GM18526 (cell line): ENCODE data around the gene DNAH12.

Experiments
- POLR2A ChIP-seq: IDR thresholded peaks from 3 replicates; pipeline ENCODE4 v1.6.1; 2011; ENCODE audit not compliant: insufficient read length; ENCODE audit errors: extremely low read depth

Gene DNAH12

DNA sequence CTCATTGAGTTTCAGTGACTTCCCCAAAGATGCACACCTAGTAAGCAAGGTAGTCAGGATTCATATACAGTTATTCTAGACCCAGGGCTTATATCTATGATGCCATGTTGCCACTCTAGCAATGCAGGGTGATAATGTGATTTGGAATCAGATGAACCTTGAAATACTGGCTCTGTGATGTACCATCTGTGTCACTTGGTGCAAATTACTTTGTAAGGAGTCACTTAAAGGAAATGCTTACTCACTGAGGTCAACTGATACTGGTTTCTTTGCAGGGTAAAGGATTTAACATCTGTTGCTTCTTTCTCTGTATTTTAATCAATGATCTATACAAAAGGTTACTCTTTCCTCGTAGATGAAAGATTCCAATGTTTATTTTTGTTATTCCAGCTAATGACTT is 262.4 kb downstream of the DNAH12 start:
- TF ChIP-seq POLR2A, result no peak

DNA sequence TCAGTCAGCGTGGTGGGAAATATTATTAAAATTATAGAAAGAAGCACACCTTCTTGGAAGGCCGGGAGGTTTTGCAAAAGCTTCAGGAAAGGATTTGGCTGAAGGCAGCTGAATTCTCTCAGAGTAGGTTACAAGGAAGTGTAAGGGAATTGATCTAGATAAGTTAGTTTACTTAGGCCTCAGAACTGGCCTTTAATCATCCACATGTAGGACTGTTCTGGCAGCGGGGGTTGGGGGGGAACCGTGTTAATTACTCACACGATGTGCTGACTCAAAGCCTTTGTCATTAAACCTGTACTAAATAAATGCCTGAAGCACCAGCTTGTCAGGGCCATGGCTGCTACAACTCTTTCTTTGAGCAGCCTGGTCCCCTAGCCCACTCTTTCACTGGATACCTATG is 264.5 kb downstream of the DNAH12 start:
- TF ChIP-seq POLR2A, result no peak

DNA sequence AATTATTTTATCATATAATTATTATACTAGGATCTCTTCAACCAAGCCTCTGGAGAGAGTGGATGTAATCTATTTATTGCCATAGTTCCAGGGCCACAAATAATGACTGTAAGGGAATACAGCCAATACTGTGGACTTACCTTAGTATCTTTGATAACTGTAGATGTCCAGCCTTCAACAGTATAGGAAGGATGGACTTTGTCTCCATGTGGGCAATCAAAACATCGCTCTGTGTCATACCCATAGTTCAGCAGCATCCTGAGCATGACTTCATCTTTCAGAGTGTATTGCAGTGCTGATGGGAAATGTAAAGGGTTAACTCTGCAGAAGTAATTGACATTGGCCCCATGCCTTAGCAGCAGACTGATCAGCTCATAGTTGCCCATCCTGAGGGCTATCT is 265.9 kb downstream of the DNAH12 start:
- TF ChIP-seq POLR2A, result no peak

DNA sequence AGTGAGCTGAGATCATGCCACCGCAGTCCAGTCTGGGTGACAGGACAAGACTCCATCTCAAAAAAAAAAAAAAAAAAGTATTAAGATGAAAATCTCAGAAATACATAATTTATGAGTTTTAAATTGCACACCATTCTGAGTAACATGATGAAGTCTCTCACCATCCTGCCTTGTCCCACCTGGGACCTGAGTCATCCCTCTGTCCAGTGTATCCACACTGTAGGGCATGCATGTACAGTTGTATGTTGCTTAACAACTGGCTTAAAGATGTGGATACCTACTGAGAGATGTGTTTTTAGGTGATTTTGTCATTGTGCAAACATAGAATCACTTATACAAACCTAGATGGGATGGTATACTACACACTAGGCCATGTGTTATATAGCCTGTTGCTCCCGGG is 268.8 kb downstream of the DNAH12 start:
- TF ChIP-seq POLR2A, result no peak

DNA sequence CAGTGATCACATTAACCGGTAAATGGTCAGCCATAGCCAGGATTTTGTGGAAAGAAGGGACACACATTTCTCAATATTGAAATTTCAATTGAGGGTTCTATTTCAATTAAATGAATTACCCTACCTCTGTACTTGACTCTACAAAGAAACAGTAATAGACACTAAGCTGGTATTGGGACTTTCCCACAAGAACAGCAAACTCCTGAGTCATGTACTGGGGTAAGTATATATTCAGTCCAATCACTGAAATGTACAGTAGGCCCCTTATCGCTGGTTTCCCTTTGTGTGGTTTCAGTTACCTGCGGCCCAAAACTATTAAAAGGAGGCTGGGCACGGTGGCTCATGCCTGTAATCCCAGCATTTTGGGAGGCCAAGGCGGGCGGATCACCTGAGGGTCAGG is 269.3 kb downstream of the DNAH12 start:
- TF ChIP-seq POLR2A, result no peak

DNA sequence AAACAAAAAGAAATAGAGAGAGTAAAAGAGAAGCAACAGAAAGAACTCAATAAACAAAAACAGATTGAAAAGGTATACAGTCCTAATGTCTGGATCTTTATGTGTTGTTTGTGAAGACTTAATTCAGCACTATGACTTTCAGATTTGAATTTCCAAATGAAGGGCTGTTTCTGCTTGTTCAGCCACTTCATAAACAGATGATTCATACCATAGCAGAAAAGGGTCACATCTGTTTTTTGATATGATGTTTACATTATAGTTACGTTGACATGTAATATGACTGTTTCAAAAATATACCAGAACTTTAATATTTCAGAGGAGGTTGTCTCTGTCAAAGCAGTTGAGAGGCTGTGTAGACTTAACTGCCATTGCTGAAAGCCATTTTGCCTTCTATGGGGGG is 275.7 kb downstream of the DNAH12 start:
- no peak for TF ChIP-seq POLR2A

DNA sequence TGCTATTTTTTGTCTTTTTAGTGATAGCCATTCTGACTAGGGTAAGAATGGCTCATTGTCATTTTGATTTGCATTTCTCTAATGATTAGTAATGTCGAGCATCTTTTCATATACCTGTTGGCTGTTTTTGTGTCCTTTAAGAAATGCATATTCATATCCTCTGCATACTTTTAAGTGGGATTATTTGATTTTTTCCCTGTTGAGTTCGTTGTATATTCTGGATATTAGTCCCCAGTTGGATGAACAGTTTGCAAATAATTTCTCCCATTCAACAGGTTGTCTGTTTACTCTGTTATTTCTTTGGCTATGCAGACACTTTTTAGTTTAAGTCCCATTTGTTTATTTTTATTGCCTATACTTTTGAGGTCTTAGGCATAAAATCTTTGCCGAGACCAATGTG is 282.2 kb downstream of the DNAH12 start:
- TF ChIP-seq POLR2A, result no peak

DNA sequence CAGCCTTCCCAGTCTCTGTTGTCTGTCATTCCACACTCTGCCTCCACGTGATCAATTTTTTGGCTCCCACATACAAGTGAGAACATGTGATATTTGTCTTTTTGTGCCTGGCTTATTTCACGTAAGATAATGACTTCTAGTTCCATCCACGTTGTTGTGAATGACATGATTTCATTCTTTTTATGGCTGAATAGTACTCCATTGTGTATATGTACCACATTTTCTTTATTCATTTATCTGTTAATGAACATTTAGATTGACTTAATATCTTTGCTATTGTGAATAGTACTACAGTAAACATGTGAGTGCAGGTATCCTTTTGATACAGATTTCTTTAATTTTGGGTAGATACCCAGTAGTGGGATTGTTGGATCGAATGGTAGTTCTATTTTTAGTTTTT is 283.0 kb downstream of the DNAH12 start:
- no peak for TF ChIP-seq POLR2A

DNA sequence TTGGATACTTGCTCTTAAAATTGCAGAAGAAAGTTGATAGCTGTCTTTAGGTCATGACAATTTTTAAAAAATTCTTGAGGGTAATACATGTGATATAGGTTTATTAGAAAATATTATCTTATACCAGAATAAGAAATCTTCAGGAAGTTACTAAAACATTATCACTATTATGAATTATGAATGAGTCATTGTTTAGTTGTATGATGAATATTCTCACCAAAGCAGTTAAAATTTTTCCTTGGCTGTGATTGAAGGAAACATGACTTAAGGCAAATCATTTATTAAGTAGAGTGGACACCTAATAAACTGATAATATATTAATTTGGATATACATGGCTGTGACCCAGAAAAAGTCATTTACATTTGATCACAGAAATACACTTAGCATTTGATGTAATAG is 286.5 kb downstream of the DNAH12 start:
- TF ChIP-seq POLR2A, result no peak

DNA sequence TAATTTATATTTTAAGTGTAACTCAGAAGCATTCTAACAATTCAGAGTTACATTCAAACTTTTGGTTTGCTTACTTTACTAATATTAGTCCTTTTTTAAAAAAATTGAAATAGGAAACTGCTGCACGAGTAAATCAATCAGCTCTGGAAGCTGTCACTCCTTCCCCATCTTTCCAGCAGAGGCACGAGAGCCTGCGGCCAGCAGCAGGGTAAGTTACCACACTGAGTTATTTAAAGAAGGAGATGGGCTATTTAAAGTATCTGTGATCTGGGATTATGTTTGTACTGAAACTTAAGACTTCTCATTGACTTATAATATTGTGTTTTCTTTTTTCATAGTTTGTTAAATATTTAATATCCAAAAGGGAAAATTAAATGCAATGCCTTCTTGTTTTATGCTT is 287.3 kb downstream of the DNAH12 start:
- no peak for TF ChIP-seq POLR2A

DNA sequence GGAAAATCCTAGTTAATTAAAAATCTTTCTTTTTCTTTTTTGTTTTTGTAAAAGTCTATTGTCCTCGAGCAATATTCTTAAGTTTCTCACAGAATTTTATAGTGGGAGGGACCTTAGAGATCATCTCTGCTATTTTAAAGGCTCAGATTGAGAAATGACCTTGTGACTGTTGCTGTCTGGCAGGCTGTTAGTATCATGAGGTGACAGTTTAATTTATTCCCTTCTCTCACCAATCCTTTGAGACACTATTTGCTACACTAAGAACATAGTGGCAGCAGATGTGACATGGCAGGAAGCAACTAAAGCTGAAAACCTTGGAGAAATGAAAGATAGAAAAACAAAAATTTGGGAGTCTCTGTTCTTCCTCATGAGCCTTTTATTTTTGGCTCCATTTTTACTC is 291.7 kb downstream of the DNAH12 start:
- no peak for TF ChIP-seq POLR2A

DNA sequence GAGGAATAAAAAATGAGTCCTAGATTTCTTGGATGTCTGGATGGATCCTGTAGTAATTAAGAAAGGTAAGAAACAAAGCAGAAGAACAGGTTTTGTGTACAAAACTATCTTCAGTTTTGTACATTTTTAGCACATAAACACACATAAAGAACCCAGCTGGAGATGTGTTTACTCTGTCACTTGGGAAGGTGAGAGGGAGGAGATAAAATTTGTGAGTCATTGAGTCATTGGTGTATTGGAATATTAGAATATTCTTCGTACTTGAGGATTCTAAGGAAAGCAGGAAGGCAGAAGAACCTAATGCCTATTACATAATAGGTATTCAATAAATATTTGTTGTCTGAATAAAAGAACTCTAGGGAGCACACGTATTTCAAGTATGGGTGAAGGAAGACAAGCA is 299.2 kb downstream of the DNAH12 start:
- TF ChIP-seq POLR2A, result no peak
